ENCODE results near the gene PLGRKT.

GRCh38 chr9:5466005-5466404 lies 28.3 kb upstream of the PLGRKT start:
- TF ChIP-seq CTCF (conservative IDR thresholded peaks at IDR 0.05; ENCODE audit: low read length) (no peak), EZH2phosphoT487 (IDR thresholded peaks at IDR 0.05; ENCODE audit: borderline replicate concordance, low read depth, low read length) (no peak)
